GM19324 (cell line): ENCODE results near the gene RABGAP1.
A peak's percentile ranks its signal among the peaks of the same experiment; 100 is the strongest.
"Not testable (repeated sequence)": the region's sequence is repeated elsewhere in the genome, so short reads cannot be mapped to it uniquely, and the experiment has no call there.

Experiments
- ATAC-seq: cut with Tn5 transposase; IDR thresholded peaks from one replicate; pipeline ENCODE4 v1.9.1; 2021; ENCODE audit warnings: mild to moderate bottlenecking, moderate library complexity; ENCODE audit not compliant: unreplicated experiment, low FRiP score

The RABGAP1 gene

GRCh38 chr9:122940749-122941581 lies at the start of gene RABGAP1:
Gene RABGAP1 (plus strand): TSS chr9:122941020. CDS start chr9:122957060, 16,040 bp downstream.
- ATAC-seq: peak; percentile 99

GRCh38 chr9:122897969-122898368 lies 42.9 kb upstream of the RABGAP1 start:
- no peak for ATAC-seq

DNA sequence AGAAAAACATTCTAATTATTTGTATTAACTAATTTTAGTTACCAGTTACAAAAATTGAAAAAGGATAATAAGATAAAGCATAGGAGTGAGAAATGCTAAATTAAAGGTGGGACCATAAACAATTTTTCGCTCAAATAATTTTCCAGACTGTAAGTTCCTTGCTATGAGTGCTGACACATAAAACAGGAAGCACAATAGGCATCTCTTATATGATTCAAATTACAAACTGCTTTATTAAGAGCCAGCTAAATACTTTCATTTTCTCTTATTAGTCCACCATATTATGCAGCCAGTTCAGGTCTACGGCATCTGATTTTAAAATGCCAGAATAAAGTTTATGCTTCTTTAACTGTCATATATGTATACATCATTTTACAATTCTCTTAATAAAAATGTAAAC lies 40.0 kb upstream of the RABGAP1 start:
- no peak for ATAC-seq

DNA sequence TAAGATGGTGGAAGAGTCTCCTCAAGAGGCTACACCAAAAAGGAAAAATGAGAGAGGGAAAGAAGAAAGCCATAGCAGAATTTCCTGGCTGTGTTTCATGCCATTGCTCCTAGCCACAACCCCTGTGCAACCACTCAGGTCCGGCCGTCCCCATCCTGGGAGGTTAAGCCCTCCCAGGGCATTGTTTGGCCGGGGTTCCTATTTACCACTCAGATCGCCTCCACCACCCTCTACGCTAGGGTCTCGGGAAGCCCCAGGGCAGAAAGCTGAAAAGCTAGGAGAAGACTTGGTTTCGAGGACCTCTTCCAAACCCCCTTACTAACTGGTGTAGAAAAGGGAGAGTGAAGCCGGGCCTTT lies 36.4 kb upstream of the RABGAP1 start:
- ATAC-seq: peak; percentile 21

DNA sequence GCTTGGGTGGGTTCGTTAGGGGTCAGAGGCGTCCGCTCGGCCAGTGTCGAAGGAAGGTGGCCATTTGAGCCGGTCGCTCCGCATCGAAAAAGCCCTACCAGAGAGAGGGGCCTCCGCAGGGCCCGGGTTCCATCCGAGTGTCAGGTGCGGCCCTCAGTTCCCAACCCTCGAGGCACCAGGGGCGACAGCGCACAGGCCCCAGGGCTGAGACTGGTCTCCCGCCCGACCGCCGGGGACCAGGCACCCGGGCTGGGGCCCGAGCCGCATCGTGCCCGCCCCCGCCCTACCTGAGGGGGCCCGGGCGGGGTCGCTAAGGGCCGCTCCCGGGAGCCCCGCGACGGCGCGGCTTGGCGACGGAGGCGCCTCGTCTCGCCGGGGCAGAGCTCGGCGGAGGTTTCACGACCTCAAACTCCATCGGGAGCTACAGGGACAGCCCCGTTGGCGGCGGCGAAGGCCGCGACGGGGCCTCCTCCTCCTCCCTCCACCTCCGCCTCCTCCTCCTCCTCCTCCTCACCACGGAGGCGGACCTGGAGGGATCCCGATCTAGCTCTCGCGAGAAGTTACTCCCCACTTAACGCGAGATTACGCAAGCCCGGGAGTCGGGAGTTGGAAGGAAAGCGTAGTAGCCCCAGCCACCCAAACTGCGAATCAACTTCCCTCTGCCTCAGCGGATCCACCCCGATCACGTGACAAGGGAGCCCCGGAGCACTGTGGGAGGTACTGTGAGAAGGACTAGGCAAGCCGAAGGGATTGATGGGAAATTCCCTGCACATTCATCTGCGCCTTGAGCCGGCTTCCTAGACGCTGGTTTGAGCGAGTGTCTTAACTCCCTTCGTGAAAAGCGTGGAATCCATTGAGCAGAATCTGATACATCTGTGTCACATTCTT lies 35.8 kb upstream of the RABGAP1 start, which contains the start of gene RC3H2:
TSS of gene RC3H2 (minus strand) at position 537 of the 888 bp plus-strand sequence. CDS start 7,850 bp downstream, outside the sequence.
- peak; percentile 94 for ATAC-seq

- not testable (repeated sequence) for ATAC-seq
These were observed 34.7 kb upstream of the RABGAP1 start for GRCh38 chr9:122906122-122906521.

GRCh38 chr9:122912671-122912963 lies 28.2 kb upstream of the RABGAP1 start:
- no peak for ATAC-seq

DNA sequence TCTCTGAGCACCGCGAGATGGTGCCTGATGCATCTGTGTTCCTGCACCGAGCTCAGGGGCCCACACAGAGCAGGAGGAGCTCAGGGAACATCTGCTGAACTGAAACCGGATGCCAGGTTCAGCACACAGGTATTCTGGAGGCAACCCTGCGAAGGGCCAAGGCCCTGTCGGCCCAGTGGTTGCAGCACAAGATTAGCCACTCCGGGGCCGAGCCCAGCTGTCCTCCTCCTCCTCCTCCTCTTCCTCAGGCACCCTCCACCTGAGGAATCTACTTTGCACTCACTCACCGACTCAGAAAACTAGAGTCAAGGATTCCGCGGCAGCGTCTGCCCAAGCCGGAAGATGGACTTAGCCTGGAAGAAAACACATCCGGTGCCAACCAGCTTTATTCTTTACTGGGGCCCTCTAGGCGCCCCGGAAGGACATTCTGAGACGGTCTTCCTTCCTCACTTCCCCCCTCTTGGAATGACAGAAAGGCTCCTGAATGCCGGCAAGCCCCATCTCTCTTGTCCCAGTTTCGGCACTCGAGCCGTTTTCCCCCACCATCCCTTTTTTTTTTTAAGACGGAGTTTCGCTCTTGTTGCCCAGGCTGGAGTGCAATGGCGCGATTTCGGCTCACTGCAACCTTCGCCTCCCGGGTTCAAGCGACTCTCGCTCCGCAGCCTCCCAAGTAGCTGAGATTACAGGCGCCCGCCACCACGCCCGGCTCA lies 27.7 kb upstream of the RABGAP1 start, which contains the start of gene ZBTB6:
TSS of gene ZBTB6 (minus strand) at position 360 of the 710 bp plus-strand sequence. CDS start 1,251 bp downstream, outside the sequence.
- ATAC-seq: peak; percentile 96

GRCh38 chr9:122918310-122918709 lies 22.5 kb upstream of the RABGAP1 start:
- ATAC-seq: no peak

DNA sequence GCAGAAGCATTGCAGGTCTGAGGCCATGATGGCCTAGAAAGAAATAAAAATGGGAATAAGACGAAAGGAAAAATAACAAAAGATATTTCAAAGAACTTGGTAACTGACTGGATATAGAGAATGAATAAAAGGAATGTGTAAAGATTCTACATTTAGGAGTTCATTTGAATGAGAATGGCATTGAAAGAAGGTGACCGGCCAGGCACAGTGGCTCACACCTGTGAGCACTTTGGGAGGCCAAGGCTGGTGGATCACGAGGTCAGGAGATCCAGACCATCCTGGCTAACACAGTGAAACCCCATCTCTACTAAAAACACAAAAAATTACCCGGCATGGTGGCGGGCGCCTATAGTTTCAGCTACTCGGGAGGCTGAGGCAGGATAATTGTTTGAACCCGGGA lies 18.1 kb upstream of the RABGAP1 start:
- no peak for ATAC-seq

DNA sequence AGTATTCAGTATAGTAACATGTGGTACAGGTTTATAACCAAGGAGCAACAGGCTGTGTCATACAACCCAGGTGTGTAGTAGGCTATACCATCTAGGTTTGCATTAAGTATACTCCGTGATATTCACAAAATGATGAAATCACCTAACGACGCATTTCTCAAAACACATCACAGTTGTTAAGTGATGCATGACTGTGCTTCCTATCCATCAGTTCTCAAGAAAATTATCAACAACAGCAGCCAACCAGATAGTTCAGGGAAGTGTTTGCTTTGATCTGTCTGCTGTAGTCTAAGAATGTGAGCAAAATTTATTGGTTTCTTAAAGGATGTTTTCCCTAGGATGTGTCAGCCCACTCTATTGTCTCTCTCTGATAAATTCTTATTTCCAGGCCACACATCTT lies 16.9 kb upstream of the RABGAP1 start:
- no peak for ATAC-seq

DNA sequence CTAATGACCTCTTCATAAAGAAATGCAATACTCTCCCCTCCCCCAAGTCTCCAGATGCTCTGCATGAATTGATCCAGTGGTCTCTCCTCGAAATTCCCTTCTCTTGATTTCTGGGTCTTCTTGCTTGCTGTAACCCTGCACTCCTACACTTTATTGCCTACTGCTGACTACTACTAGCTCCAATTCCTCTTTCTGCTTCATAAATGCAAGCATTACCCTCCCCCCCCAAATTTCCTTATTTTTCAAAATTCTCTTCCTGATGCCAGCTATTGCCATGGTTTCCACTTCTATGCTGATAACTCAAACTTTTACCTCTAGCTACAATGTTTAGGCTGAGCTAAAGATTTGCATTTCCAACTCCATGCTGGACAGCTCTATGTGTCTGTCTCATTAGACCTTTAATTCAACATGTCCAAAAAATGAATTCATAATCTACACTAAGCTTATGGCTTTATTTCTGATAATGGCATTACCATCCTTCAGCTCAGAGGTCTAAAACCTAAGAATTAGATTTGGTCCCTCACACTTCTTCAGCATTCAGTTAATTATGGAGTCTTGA lies 10.9 kb upstream of the RABGAP1 start:
- no peak for ATAC-seq

GRCh38 chr9:122930541-122931225 lies 10.1 kb upstream of the RABGAP1 start:
- ATAC-seq: no peak

GRCh38 chr9:122931226-122932121 lies 9.3 kb upstream of the RABGAP1 start, which contains the start of gene ZBTB26:
Gene ZBTB26 (minus strand): TSS chr9:122931512. CDS start chr9:122919934, 11,578 bp downstream.
- ATAC-seq: peak; percentile 96

DNA sequence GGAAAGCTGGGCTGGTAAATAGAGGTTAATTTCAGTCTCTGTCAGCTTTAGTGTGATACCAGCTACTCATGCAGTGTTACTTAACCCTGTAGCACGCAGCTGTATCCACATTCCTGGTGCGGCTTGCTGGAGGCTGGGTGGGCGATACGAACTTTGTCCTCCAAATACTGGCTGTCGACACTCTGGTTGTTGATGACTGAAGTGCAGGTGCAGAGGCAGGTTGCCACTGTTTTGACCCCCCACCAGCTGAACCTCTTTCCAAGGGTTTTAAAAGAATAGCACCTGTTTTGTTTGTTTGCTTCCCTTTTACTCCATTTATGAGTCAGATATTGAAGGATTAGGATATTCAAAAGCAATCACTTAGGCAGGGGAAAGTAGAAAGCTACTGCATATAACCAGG lies 4.4 kb upstream of the RABGAP1 start:
- no peak for ATAC-seq

DNA sequence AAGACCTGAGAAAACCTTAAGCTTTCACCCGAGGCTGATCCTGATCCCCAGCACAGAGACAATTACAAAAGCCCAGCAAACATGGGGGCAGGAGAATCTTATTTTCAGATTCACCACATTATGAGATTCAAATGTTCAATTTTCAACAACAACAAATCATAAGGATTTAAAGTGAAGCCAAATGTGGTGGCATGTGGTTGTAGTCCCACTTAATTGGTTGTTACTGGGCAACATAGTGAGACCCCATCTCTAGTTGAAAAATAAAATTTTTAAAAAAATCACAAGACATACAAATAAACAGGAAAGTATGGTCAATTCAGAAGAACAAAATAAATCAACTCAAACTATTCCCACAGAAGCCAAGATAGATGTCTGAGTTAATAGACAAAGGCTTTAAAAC lies 3.9 kb upstream of the RABGAP1 start:
- no peak for ATAC-seq

- no peak for ATAC-seq
These were observed 1.2 kb upstream of the RABGAP1 start for GRCh38 chr9:122939601-122940000.

GRCh38 chr9:122940454-122940748 lies 419 bp upstream of the RABGAP1 start:
- ATAC-seq: no peak
